Measurements from ENCODE around the gene ACTL10.

The ACTL10 gene

GRCh38 chr20:33666293-33667244 is at the start of gene ACTL10:
Gene ACTL10 (plus strand): TSS chr20:33666943. CDS start chr20:33667498, 555 bp downstream.
- DNase-seq (ENCODE audit: insufficient read length, low spot score) (no peak), FAIRE-seq (no peak)
- TF ChIP-seq CTCF (IDR thresholded peaks at IDR 0.05; ENCODE audit: insufficient read depth, missing control alignments): no peak

GRCh38 chr20:33621717-33622400 is 44.9 kb upstream of the ACTL10 start:
- FAIRE-seq (no peak), DNase-seq (ENCODE audit: insufficient read length, low spot score) (no peak)
- TF ChIP-seq CTCF (IDR thresholded peaks at IDR 0.05; ENCODE audit: insufficient read depth, missing control alignments): no peak

GRCh38 chr20:33622705-33623365 is 43.9 kb upstream of the ACTL10 start:
- no peak for FAIRE-seq

GRCh38 chr20:33624399-33624798 is 42.3 kb upstream of the ACTL10 start:
- FAIRE-seq (no peak), DNase-seq (ENCODE audit: insufficient read length, low spot score) (no peak)
- TF ChIP-seq CTCF (IDR thresholded peaks at IDR 0.05; ENCODE audit: insufficient read depth, missing control alignments): no peak

More at GRCh38 chr20:33622705-33623365, 43.9 kb upstream of the ACTL10 start:
- TF ChIP-seq CTCF (IDR thresholded peaks at IDR 0.05; ENCODE audit: insufficient read depth, missing control alignments): no peak
- no peak for DNase-seq (ENCODE audit: insufficient read length, low spot score)

GRCh38 chr20:33626190-33626589 is 40.6 kb upstream of the ACTL10 start:
- no peak for TF ChIP-seq CTCF (IDR thresholded peaks at IDR 0.05; ENCODE audit: insufficient read depth, missing control alignments)
- FAIRE-seq (no peak), DNase-seq (ENCODE audit: insufficient read length, low spot score) (no peak)

- DNase-seq (ENCODE audit: insufficient read length, low spot score) (no peak), FAIRE-seq (no peak)
- no peak for TF ChIP-seq CTCF (IDR thresholded peaks at IDR 0.05; ENCODE audit: insufficient read depth, missing control alignments)
Measured at GRCh38 chr20:33627577-33628216, 39.0 kb upstream of the ACTL10 start.

Data from D721Med (cell line).